ENCODE results near the gene TAS1R1.

GRCh38 chr1:6596886-6597776, 42.0 kb downstream of the TAS1R1 start:
- TF ChIP-seq CTCF (IDR thresholded peaks at IDR 0.05): no peak
- no peak for TF ChIP-seq POLR2A (IDR thresholded peaks at IDR 0.05)

Measured in right lobe of liver (tissue), 4 donors.